ENCODE measurements around the gene TAOK3. TPM values are rescaled to one million over a fixed set of nuclear protein-coding genes. Genes with fewer than 3 reads are reported as not detected.

The TAOK3 gene
- polyA plus RNA-seq, 3 donors, result 30.5 to 30.7 (median 30.5) TPM

Other genes starting within 250 kb of the TAOK3 start
- 100 to 1,000 TPM; 295 to 316 (median 310) TPM for gene PEBP1, start 236.8 kb downstream of the TAOK3 start, polyA plus RNA-seq (ENCODE audit: insufficient read length in 3 of 3)
- 10 to 100 TPM; 42.9 to 53.3 (median 49.4) TPM for gene SUDS3, start 3.6 kb upstream of the TAOK3 start, polyA plus RNA-seq (ENCODE audit: insufficient read length in 3 of 3)